Measurements from ENCODE around the gene HS6ST3. TPM values are rescaled to one million over a fixed set of nuclear protein-coding genes. Genes with fewer than 3 reads are reported as not detected.

The HS6ST3 gene
- total RNA-seq, 1 experiment from 2014 or later: not detected

DNA sequence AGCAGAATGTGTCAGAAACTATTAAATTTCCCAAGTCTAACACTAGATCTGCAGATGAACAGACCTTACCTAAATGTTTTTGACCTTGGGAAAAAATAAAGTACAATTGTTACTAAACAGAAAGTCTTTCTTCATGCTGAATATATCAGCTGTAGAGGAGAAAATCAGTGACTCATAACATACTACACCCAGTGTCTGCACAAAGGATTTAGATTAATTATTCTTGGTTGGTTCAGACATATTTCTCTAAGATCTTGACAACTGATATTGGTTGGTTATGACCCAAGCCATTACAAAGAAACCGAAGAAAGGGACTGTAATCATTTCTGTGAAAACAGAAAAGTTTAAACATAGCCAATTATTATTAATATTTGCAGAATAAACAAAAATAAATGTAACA, 225.1 kb downstream of the HS6ST3 start:
- H3K4me1 Mint-ChIP-seq (ENCODE audit: low read depth, unreplicated experiment): no peaks in the 10 kb centered on the region
- intact Hi-C loops (cut with micrococcal nuclease; ENCODE audit: unreplicated experiment): no loop called here
- H3K36me3 Mint-ChIP-seq (ENCODE audit: insufficient read depth, unreplicated experiment): no peaks in the 10 kb centered on the region
- BruUV-seq (replicated peaks): no TSS peak
- no peaks in the 10 kb centered on the region for H3K36me3 ChIP-seq (ENCODE audit: control insufficient read depth, insufficient read depth, low read length)
- peaks cover 6% of the 10 kb centered on the region for H3K27me3 Mint-ChIP-seq (ENCODE audit: insufficient read depth, unreplicated experiment)
- DNase-seq: no peak
- no peak overlapping the region for H3K27ac Mint-ChIP-seq (ENCODE audit: unreplicated experiment)
- ChIA-PET CTCF (no interaction called here), POLR2A (interaction anchor here (0.6 kb wide), 1 partner anchor 380 kb away, joined by 3 read pairs; no protein-coding TSS in a partner anchor)
- H3K27me3 ChIP-seq (replicated peaks; ENCODE audit: control insufficient read depth, insufficient read depth, low read length): no peaks in the 10 kb centered on the region
- no peak overlapping the region for H3K4me3 Mint-ChIP-seq (ENCODE audit: unreplicated experiment)
- H3K9me3 ChIP-seq: no peaks in the 10 kb centered on the region
- no peak overlapping the region for H3K4me3 ChIP-seq (ENCODE audit: low read depth, low read length)
- TF ChIP-seq, protein P1, sequence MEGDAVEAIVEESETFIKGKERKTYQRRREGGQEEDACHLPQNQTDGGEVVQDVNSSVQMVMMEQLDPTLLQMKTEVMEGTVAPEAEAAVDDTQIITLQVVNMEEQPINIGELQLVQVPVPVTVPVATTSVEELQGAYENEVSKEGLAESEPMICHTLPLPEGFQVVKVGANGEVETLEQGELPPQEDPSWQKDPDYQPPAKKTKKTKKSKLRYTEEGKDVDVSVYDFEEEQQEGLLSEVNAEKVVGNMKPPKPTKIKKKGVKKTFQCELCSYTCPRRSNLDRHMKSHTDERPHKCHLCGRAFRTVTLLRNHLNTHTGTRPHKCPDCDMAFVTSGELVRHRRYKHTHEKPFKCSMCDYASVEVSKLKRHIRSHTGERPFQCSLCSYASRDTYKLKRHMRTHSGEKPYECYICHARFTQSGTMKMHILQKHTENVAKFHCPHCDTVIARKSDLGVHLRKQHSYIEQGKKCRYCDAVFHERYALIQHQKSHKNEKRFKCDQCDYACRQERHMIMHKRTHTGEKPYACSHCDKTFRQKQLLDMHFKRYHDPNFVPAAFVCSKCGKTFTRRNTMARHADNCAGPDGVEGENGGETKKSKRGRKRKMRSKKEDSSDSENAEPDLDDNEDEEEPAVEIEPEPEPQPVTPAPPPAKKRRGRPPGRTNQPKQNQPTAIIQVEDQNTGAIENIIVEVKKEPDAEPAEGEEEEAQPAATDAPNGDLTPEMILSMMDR (IDR thresholded peaks at IDR 0.05; ENCODE audit: insufficient read depth in 1 of 2, low read depth in 1 of 2, low read length in 1 of 2, severe bottlenecking in 1 of 2, unreplicated experiment in 1 of 2): no peak
- no peaks in the 10 kb centered on the region for H3K9me3 Mint-ChIP-seq (ENCODE audit: unreplicated experiment)
- H3K4me1 ChIP-seq: no peaks in the 10 kb centered on the region

DNA sequence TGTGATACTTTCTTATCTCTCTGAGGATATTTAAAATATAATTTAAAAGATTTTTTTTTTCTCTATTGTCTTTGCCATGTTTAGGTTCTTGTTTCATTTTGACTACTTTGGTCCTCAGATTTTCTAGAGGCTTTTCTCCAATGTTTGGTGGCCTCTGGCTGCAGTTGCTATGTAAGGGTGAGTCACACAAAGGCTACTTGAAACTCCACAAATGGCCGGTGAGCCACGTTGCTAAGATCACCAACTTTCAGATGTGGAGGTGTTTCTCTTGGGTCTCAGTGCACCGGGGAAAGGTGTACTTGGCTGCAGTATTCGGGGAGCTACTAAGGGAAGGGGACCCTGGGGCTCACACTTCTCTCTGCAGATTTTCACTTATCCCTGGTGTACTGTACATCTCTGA, 248.1 kb downstream of the HS6ST3 start:
- POLR2A ChIA-PET: no interaction called here
- no peaks in the 10 kb centered on the region for H3K9me3 ChIP-seq
- no peak overlapping the region for H3K27ac Mint-ChIP-seq (ENCODE audit: unreplicated experiment)
- no peaks in the 10 kb centered on the region for H3K4me1 ChIP-seq
- H3K9me3 Mint-ChIP-seq (ENCODE audit: unreplicated experiment): no peaks in the 10 kb centered on the region
- intact Hi-C loops (cut with micrococcal nuclease; ENCODE audit: unreplicated experiment): no loop called here
- no peak overlapping the region for H3K4me3 Mint-ChIP-seq (ENCODE audit: unreplicated experiment)
- no peaks in the 10 kb centered on the region for H3K36me3 Mint-ChIP-seq (ENCODE audit: insufficient read depth, unreplicated experiment)
- H3K4me1 Mint-ChIP-seq (ENCODE audit: low read depth, unreplicated experiment): no peaks in the 10 kb centered on the region
- no peaks in the 10 kb centered on the region for H3K36me3 ChIP-seq (ENCODE audit: control insufficient read depth, insufficient read depth, low read length)
- no TSS peak for BruUV-seq (replicated peaks)
- H3K4me3 ChIP-seq (ENCODE audit: low read depth, low read length): no peak overlapping the region
- H3K27me3 Mint-ChIP-seq (ENCODE audit: insufficient read depth, unreplicated experiment): peaks cover 10% of the 10 kb centered on the region
- CTCF ChIA-PET: no interaction called here
- DNase-seq: no peak
- TF ChIP-seq, protein P1 (IDR thresholded peaks at IDR 0.05; ENCODE audit: insufficient read depth in 1 of 2, low read depth in 1 of 2, low read length in 1 of 2, severe bottlenecking in 1 of 2, unreplicated experiment in 1 of 2): no peak
- H3K27me3 ChIP-seq (replicated peaks; ENCODE audit: control insufficient read depth, insufficient read depth, low read length): no peaks in the 10 kb centered on the region

DNA sequence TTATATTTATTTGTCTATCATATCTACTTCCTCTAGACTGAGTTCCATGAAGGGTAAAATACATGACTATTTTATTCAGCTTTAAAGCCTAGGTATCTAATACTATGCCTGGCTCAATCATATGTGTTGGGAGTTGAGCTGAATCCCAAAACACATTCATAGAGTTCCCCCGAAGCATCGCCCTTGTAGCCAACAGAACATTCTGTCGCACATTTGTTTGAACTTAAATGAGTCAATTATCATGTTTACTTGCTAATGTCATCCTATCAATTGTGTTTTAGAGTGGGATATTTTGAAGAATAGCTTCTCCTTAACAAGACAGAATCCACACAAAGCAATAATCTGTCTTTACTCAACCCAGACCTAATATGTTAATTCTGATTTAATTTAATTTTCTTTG, 252.4 kb downstream of the HS6ST3 start:
- no TSS peak for BruUV-seq (replicated peaks)
- H3K27me3 ChIP-seq (replicated peaks; ENCODE audit: control insufficient read depth, insufficient read depth, low read length): no peaks in the 10 kb centered on the region; the same call in 1 of the 2 replicates
- no peaks in the 10 kb centered on the region for H3K9me3 ChIP-seq
- DNase-seq: no peak
- no peaks in the 10 kb centered on the region for H3K36me3 Mint-ChIP-seq (ENCODE audit: insufficient read depth, unreplicated experiment)
- peaks cover 10% of the 10 kb centered on the region for H3K27me3 Mint-ChIP-seq (ENCODE audit: insufficient read depth, unreplicated experiment)
- no peaks in the 10 kb centered on the region for H3K4me1 ChIP-seq
- H3K27ac Mint-ChIP-seq (ENCODE audit: unreplicated experiment): no peak overlapping the region
- H3K4me1 Mint-ChIP-seq (ENCODE audit: low read depth, unreplicated experiment): no peaks in the 10 kb centered on the region
- intact Hi-C loops (cut with micrococcal nuclease; ENCODE audit: unreplicated experiment): no loop called here
- no peaks in the 10 kb centered on the region for H3K36me3 ChIP-seq (ENCODE audit: control insufficient read depth, insufficient read depth, low read length)
- H3K9me3 Mint-ChIP-seq (ENCODE audit: unreplicated experiment): no peaks in the 10 kb centered on the region
- TF ChIP-seq, protein P1 (IDR thresholded peaks at IDR 0.05; ENCODE audit: insufficient read depth in 1 of 2, low read depth in 1 of 2, low read length in 1 of 2, severe bottlenecking in 1 of 2, unreplicated experiment in 1 of 2): no peak
- CTCF ChIA-PET: no interaction called here
- POLR2A ChIA-PET: no interaction called here
- no peak overlapping the region for H3K4me3 Mint-ChIP-seq (ENCODE audit: unreplicated experiment)
- H3K4me3 ChIP-seq (ENCODE audit: low read depth, low read length): no peak overlapping the region
